ENCODE data around the gene FGFR2.

FGFR2 gene

DNA sequence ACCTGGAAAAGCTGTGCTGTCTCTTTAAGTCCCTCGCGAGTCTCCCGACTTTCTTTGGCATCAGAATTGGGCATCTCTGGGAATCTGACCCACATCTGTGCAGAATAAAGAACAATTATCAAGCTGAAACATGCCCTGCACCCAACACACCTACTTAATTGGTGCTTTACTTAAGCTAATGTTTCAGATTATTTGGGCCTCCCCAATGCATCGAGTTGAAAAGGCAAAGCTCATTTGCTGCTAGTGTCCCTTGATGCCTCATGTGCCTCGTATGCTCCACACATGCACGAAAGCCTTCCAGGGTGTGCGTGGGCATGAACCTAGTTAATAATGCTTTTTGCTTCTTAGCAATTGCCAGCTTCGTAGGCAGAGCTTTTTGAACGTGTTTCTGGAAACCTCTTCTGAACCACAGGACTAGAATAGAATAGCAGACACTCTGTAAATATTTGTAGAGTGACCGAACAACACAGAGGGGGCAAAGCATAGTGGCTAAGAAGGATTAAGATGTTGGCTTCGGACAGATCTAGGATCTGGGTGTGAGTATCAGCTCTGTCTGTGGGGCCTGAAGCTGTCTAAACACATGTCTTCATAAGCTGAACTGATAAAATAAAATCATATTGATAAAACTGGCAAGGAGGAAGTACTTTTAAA is 26.7 kb upstream of the FGFR2 start:
- Histone ChIP-seq H3K27me3 (ENCODE audit: insufficient read depth, low read length) (no peaks in the 10 kb centered on the region), H3K9me3 (ENCODE audit: insufficient read depth, low read depth, low read length) (no peaks in the 10 kb centered on the region), H3K4me3 (ENCODE audit: low read length) (no peak overlapping the region), H3K4me1 (ENCODE audit: insufficient read depth, low read length) (no peaks in the 10 kb centered on the region), H3K27ac (ENCODE audit: low read length) (no peak overlapping the region), H3K36me3 (ENCODE audit: insufficient read depth, low read depth, low read length) (no peaks in the 10 kb centered on the region), H3K9ac (ENCODE audit: low read depth, low read length) (no peak overlapping the region)

DNA sequence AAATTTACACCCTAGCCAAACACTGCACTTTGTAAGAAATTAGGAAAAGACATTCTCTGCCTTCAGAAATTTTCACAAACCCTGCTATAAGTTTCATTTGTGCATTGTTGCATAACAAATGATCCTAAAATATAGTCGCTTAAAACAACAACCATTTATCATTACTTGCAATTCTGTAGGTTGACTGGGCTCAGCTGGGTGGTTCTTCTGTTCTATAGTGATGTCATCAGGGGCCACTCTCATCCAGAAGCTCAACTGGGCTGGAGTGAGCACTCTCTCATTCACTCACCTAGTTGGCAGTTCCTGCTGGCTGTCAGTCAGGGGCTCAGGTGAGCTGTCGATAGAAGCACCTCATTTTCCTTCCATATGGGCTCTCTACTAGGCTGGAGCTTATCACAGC is 20.7 kb upstream of the FGFR2 start:
- Histone ChIP-seq H3K9ac (ENCODE audit: low read depth, low read length) (no peak overlapping the region), H3K4me3 (ENCODE audit: low read length) (no peak overlapping the region), H3K27ac (ENCODE audit: low read length) (no peak overlapping the region), H3K36me3 (ENCODE audit: insufficient read depth, low read depth, low read length) (no peaks in the 10 kb centered on the region), H3K27me3 (ENCODE audit: insufficient read depth, low read length) (no peaks in the 10 kb centered on the region), H3K4me1 (ENCODE audit: insufficient read depth, low read length) (no peaks in the 10 kb centered on the region), H3K9me3 (ENCODE audit: insufficient read depth, low read depth, low read length) (peaks cover 15% of the 10 kb centered on the region)

DNA sequence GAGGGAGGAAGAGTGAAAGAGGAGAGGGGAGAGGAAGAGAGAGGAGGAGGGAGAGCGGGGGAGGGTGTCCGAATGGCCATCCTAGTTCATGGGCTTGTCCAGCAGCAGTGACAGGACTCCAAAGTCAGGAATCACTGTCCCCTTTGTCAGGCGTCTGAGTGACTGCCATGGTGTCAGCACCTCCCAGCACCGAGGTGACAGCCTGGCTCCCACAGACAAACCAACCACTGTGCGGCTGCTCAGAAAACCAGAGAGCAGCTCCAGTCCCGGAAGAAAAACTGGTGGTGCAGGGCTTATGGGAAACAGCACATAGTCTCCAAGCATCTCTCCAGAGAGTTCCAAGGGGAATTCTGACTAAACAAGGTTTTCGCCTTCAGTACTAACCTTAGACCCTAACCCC is 18.9 kb upstream of the FGFR2 start:
- H3K27ac ChIP-seq (ENCODE audit: low read length): no peak overlapping the region
- no peak overlapping the region for H3K4me3 ChIP-seq (ENCODE audit: low read length)
- H3K9me3 ChIP-seq (ENCODE audit: insufficient read depth, low read depth, low read length): peaks cover 15% of the 10 kb centered on the region
- no peaks in the 10 kb centered on the region for H3K36me3 ChIP-seq (ENCODE audit: insufficient read depth, low read depth, low read length)
- H3K9ac ChIP-seq (ENCODE audit: low read depth, low read length): no peak overlapping the region
- no peaks in the 10 kb centered on the region for H3K4me1 ChIP-seq (ENCODE audit: insufficient read depth, low read length)
- H3K27me3 ChIP-seq (ENCODE audit: insufficient read depth, low read length): no peaks in the 10 kb centered on the region

DNA sequence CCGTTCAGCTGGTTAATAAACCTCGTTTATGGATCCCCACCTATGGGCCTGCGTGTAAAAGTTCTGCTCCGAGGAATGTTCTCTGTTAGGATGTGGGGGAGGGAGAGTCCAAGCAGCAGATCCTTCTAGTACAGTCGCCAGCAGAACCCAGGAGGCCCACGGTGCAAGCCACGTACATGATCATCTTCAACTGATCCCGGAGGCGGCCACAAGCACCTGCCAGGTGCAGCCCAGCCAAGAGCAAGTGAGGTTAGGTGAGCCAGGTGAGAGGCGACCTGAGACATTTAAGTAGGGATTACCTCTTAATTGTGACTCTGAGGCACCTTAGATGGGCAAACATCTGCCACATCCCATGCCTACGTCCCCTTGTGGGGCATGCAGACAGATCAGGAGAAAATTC is 18.0 kb upstream of the FGFR2 start:
- Histone ChIP-seq H3K36me3 (ENCODE audit: insufficient read depth, low read depth, low read length) (no peaks in the 10 kb centered on the region), H3K4me1 (ENCODE audit: insufficient read depth, low read length) (no peaks in the 10 kb centered on the region), H3K9ac (ENCODE audit: low read depth, low read length) (no peak overlapping the region), H3K4me3 (ENCODE audit: low read length) (no peak overlapping the region), H3K9me3 (ENCODE audit: insufficient read depth, low read depth, low read length) (peaks cover 15% of the 10 kb centered on the region), H3K27ac (ENCODE audit: low read length) (no peak overlapping the region), H3K27me3 (ENCODE audit: insufficient read depth, low read length) (no peaks in the 10 kb centered on the region)

DNA sequence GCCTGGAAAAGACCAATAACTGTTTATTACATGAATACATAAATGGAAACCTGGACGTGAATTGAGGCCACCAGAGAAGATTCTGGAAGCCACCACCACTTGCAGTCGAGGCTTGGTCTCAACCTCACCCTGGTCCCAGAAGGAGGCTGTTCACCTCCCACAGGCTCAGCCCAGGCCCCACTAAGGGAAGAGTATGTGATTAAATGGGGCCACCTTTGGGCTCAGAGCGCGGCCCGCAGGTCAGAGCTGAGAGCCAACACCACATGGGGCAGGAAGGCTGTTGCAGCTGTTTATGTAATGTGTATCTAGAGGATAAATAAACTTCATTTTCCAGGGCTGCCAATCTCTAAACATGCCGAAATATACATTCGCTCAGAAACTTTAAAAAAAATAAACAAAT is 17.6 kb upstream of the FGFR2 start:
- Histone ChIP-seq H3K4me3 (ENCODE audit: low read length) (no peak overlapping the region), H3K36me3 (ENCODE audit: insufficient read depth, low read depth, low read length) (no peaks in the 10 kb centered on the region), H3K4me1 (ENCODE audit: insufficient read depth, low read length) (no peaks in the 10 kb centered on the region), H3K27ac (ENCODE audit: low read length) (no peak overlapping the region), H3K27me3 (ENCODE audit: insufficient read depth, low read length) (no peaks in the 10 kb centered on the region), H3K9me3 (ENCODE audit: insufficient read depth, low read depth, low read length) (peaks cover 15% of the 10 kb centered on the region), H3K9ac (ENCODE audit: low read depth, low read length) (no peak overlapping the region)

DNA sequence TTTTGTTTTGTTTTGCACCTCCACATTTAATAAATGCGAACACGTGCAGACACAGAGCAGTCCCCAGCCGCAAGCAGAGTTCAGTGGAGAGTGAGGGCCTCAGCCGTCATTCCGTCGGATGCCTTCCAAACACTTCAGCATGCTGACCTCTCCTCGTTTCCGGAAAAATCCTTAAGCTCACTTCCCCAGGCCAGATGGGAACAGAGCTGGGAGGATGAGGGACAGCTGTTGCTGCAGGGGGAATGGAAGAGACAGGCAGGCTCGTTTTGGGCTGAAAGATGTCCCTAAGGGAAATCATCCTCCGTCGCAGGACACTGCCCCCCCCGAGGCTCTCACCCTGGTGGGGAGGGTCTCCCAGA is 17.2 kb upstream of the FGFR2 start:
- Histone ChIP-seq H3K36me3 (ENCODE audit: insufficient read depth, low read depth, low read length) (no peaks in the 10 kb centered on the region), H3K4me3 (ENCODE audit: low read length) (no peak overlapping the region), H3K27ac (ENCODE audit: low read length) (no peak overlapping the region), H3K9me3 (ENCODE audit: insufficient read depth, low read depth, low read length) (peaks cover 15% of the 10 kb centered on the region), H3K4me1 (ENCODE audit: insufficient read depth, low read length) (no peaks in the 10 kb centered on the region), H3K27me3 (ENCODE audit: insufficient read depth, low read length) (no peaks in the 10 kb centered on the region), H3K9ac (ENCODE audit: low read depth, low read length) (no peak overlapping the region)

DNA sequence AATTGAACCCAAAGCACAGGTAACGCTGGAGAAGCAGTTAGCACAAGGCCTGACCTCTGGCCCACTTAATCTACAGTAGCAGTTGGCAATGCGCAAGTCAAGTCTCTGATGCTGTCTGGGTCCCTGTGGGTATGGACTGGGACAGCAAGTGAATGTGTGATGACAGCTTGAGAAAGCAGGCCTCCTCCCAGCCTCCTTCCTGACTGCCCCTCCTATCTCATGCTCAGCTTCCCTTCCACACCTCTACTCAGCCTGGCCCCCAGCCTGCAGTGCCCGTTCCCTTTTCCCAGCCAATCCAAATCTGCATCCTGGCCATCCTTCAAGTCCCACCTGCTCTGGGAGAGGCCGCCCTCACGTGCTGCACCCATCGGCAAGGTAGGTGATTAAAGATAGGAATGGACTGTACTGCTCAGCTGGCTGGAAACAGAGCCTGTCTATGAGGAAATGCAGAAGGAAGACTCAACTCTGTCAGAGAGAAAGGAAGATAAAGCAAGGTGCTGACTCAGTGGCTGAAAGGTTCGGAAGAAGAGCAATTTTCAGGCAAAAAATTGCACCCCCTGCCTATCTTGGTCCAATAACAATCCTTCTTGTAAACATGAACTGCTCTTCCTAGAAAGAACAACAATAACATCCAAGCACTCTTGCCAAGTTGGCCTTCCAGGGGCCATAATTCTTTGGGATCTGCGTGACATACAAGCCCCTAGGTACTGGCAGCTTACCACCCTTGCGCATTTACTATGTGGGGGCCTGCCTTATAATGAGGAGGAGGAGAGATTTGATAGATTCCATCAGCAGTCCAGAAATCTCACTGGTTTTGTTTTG is 16.6 kb upstream of the FGFR2 start:
- H3K27ac ChIP-seq (ENCODE audit: low read length): no peak overlapping the region
- H3K9me3 ChIP-seq (ENCODE audit: insufficient read depth, low read depth, low read length): peaks cover 15% of the 10 kb centered on the region
- no peak overlapping the region for H3K4me3 ChIP-seq (ENCODE audit: low read length)
- H3K9ac ChIP-seq (ENCODE audit: low read depth, low read length): no peak overlapping the region
- no peaks in the 10 kb centered on the region for H3K36me3 ChIP-seq (ENCODE audit: insufficient read depth, low read depth, low read length)
- H3K4me1 ChIP-seq (ENCODE audit: insufficient read depth, low read length): no peaks in the 10 kb centered on the region
- no peaks in the 10 kb centered on the region for H3K27me3 ChIP-seq (ENCODE audit: insufficient read depth, low read length)

DNA sequence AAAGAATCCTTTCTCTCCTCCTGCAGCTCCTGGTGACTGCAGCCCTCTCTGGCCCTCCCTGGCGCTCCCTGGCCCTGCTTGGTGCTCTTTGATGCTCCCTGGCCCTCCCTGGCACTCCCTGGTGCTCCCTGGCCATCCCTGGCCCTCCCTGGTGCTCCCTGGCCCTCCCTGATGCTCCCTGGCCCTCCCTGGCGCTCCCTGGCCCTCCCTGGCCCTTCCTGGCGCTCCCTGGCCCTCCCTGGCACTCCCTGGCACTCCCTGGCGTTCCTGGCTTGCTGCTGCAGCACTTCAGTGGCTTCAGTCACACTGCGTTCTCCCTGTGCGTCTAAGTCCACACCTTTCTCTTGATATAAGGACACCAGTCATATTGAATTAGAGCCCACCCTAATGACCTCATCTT is 15.2 kb upstream of the FGFR2 start:
- H3K27ac ChIP-seq (ENCODE audit: low read length): no peak overlapping the region
- no peak overlapping the region for H3K9ac ChIP-seq (ENCODE audit: low read depth, low read length)
- no peaks in the 10 kb centered on the region for H3K36me3 ChIP-seq (ENCODE audit: insufficient read depth, low read depth, low read length)
- no peaks in the 10 kb centered on the region for H3K27me3 ChIP-seq (ENCODE audit: insufficient read depth, low read length)
- no peaks in the 10 kb centered on the region for H3K4me1 ChIP-seq (ENCODE audit: insufficient read depth, low read length)
- no peak overlapping the region for H3K4me3 ChIP-seq (ENCODE audit: low read length)
- peaks cover 2% of the 10 kb centered on the region for H3K9me3 ChIP-seq (ENCODE audit: insufficient read depth, low read depth, low read length)

DNA sequence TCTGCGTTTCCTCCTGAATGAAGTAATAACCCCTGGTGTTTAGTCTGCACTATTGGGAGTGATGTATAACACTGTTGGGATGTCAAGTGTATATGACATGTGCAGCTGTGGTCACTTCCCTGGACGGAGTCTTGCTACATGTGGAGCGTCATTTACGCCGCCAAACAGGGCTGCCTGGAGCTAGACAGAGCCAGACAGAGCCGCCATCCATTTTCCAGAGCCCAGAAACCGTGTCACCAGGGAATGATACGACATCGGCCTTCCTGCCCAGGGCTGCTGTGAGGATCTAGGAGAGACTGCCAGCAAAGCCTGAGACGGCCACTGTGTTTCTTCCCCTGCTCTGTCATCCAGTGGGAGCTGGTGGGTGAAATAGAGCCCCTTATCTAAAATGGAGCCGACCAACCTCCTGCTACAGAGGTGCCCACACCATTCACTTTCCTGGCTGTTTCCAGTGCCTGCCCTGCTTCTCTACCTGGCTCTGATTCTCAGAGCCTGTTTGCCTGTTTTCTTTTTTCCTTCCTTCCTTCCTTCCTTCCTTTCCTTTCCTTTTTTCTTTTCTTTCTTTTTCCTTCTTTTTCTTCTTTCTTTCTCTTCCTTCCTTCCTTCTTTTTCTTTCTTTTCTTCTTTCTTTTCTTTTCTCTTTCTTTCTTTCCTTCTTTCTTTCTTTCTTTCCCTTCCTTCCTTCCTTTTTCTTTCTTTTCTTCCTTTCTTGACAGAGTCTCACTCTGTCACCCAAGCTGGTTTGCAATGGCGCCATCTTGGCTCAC is 13.3 kb upstream of the FGFR2 start:
- Histone ChIP-seq H3K27ac (ENCODE audit: low read length) (no peak overlapping the region), H3K36me3 (ENCODE audit: insufficient read depth, low read depth, low read length) (no peaks in the 10 kb centered on the region), H3K27me3 (ENCODE audit: insufficient read depth, low read length) (peaks cover 8% of the 10 kb centered on the region; the same call in 1 of the 2 replicates), H3K4me1 (ENCODE audit: insufficient read depth, low read length) (no peaks in the 10 kb centered on the region), H3K9ac (ENCODE audit: low read depth, low read length) (no peak overlapping the region), H3K4me3 (ENCODE audit: low read length) (no peak overlapping the region), H3K9me3 (ENCODE audit: insufficient read depth, low read depth, low read length) (no peaks in the 10 kb centered on the region)

DNA sequence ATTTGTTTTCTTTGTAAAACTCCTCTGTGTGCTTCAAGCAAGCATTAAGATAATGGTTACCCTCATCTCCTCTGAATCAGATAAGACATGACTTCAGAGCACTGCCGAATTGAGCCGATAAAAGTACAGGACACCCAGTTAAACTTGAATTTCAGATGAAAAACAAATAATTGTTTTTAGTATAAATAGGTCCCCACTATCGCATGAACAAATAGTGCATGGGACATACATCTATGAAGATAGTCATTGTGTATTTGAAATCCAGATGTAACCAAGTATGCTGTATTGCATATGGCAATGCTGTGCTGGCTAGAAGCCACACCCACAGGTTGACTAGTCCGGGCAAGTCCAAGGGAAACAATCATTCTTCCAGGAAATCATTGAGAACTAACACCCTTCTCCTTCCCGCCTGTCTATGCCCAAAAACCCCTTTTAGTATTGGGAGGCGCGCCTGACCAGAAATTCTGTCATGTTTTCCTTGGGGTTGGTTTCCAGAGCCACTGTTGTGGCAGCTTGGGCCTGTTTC is 12.6 kb upstream of the FGFR2 start:
- Histone ChIP-seq H3K9me3 (ENCODE audit: insufficient read depth, low read depth, low read length) (no peaks in the 10 kb centered on the region), H3K4me3 (ENCODE audit: low read length) (no peak overlapping the region), H3K27me3 (ENCODE audit: insufficient read depth, low read length) (peaks cover 8% of the 10 kb centered on the region; the same call in 1 of the 2 replicates), H3K27ac (ENCODE audit: low read length) (no peak overlapping the region), H3K36me3 (ENCODE audit: insufficient read depth, low read depth, low read length) (no peaks in the 10 kb centered on the region), H3K4me1 (ENCODE audit: insufficient read depth, low read length) (no peaks in the 10 kb centered on the region), H3K9ac (ENCODE audit: low read depth, low read length) (no peak overlapping the region)

DNA sequence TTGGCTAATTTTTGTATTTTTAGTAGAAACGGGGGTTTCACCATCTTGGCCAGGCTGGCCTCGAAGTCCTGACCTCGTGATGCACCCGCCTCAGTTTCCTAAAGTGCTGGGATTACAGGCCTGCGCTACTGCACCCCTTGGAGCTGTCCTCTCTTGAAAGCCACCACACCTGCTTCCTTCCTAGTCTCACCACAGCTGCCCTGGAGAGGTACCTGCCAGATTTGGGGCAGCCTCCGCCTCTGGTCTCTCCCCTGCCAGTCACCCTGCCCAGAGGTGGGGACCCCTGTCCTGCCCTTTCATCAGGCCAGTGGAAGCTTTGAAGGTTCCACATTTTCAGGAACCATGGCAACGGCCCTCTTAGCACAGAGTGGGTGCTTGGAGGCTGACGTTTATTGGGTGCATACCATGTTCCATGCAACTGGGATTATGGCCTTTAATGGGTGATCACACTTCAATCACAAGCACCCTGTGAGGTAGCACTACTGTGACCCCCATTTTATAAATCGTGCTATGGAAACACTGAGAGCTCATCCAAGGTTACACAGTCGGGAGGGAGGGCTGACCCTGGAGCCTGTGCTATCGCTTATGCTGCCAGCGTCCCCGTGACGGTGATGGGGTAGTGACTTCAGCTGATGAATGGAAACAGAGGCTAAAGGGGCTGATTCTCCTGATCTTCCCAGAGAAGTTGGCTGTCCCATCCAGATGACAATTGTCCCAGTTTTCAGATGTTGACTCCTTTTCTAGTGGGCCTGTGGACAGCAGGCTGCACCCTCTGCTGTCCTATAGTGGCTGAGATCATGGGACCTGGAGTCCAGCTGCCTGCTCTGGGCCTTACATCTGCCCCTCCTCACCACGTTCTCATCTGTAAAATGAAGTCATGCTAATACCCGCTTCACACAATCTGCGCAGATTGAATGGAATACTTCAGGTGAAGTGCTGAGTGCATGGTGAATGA is 11.5 kb upstream of the FGFR2 start:
- no peak overlapping the region for H3K27ac ChIP-seq (ENCODE audit: low read length)
- H3K4me1 ChIP-seq (ENCODE audit: insufficient read depth, low read length): no peaks in the 10 kb centered on the region
- no peak overlapping the region for H3K9ac ChIP-seq (ENCODE audit: low read depth, low read length)
- H3K27me3 ChIP-seq (ENCODE audit: insufficient read depth, low read length): peaks cover 8% of the 10 kb centered on the region; the same call in 1 of the 2 replicates
- H3K9me3 ChIP-seq (ENCODE audit: insufficient read depth, low read depth, low read length): no peaks in the 10 kb centered on the region
- no peak overlapping the region for H3K4me3 ChIP-seq (ENCODE audit: low read length)
- no peaks in the 10 kb centered on the region for H3K36me3 ChIP-seq (ENCODE audit: insufficient read depth, low read depth, low read length)
